Stimulated activated CD8-positive, alpha-beta memory T cell treated with anti-CD3 and anti-CD28 coated beads, Interleukin-15, amount 100 ng/mL, for 1 hour (primary cell): ENCODE measurements around the gene CLDND2.

Experiments
- DNase-seq: peaks from one replicate; pipeline ENCODE4 v3.0.0-alpha.2; 2020; ENCODE audit warnings: low read depth

CLDND2 gene

DNA sequence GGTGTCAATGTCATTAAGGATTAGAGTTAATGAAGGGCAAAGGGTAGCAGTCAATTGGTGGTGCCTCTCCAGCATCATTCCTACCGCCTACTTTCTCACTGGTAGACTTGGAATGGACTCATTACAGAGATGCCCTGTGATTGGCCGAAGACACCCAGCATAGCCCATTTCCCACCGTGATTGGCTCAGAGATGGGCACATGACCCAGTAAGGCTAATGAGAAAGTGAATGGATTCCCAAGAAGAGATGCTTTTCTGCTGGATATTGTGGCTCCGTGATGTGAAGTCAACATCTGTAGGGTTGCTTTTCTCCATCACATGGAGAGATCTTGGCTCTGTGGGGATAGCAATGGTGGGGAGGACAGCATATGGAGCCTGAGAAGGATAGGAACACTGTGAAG, 38.4 kb downstream of the CLDND2 start:
- DNase-seq: no peak

DNA sequence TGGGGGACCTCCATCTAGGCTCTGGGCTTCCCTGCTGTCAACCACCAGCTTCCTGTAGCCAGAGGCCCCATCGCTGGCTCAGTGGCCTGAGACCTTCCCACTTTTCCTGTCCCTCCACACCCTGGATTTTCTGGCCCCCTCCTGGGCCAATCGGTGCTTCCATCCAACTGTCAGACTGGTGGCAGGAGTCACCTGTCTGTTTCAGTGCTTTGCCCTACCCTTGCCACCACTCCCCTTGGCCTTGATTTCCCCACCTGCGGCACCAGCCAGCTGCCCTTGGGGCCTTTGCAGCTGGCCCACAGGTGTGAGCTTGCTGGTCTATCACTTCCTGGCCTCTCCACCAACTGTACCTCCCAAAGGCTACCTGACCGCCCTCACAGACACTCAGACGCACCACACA, 39.4 kb downstream of the CLDND2 start:
- no peak for DNase-seq

DNA sequence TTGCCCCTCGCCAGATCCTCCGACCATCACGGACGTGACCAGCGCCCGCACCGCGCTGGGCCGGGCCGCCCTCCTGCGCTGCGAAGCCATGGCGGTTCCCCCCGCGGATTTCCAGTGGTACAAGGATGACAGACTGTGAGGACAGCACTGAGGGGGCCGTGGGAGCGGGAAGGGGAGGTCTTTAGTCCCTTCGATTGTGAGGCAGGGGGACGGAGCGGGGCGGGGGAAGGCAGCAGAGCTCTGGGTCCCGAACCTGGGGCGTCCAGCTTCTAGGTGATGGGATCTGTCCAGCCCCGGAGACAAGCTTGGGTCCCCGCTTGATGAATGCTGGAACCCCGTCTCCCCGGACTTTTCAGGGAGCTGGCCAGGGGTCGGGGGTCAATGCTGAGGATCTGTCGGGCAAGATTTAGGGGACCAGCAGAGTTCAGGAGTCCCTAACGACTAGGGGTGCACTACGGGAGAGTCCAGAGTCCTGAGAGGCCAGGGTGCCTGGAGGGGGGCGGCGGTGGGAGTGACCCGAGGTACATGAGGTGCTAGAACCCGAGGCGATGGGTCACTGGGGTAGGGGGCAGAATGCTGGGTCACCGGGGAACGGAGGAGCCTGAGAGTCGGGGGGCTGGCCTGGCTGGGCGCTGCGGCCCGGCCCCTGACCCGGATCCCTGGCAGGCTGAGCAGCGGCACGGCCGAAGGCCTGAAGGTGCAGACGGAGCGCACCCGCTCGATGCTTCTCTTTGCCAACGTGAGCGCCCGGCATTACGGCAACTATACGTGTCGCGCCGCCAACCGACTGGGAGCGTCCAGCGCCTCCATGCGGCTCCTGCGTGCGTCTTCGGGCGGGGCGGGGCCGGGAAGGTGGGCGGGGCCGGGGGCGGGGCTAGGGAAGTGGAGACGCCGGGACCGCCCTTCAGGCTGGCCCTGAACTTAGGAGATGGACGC, 41.5 kb downstream of the CLDND2 start:
- no peak for DNase-seq

DNA sequence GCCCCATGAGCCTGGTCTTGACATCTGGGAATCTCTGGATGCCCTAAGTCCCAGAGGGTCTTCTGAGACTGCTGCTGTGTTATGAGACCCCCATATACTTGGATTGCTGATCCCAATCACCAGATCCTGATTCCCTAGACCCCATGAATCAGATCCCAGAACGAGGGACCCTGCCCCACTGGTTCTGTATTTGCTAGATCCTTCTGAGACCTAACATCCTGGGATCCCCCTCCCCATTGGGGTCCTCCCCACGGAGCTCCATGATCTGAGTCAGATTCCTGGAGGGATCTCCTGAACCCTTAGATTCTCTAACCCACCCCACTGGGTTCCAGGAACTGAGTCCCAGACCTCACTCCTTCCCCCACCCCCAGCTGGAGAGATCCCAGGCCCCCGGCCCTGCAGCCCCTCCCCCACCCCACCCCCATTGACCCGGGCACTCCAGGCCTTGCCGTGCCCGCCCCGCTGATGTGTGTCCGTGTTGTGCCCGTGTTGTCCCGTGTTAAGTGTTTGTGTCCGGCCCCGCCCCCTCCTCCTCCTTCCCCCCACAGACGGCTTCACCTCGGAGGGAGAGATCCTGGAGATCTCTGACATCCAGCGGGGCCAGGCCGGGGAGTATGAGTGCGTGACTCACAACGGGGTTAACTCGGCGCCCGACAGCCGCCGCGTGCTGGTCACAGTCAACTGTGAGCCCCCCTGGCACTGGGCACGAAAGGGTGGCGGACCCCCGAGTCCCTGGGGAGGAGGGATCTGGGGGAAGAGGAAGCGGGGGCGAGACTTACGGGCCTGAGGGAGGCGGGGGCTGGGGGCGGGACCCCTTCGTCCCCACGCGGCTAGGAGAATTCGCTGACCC, 42.4 kb downstream of the CLDND2 start:
- DNase-seq: no peak

DNA sequence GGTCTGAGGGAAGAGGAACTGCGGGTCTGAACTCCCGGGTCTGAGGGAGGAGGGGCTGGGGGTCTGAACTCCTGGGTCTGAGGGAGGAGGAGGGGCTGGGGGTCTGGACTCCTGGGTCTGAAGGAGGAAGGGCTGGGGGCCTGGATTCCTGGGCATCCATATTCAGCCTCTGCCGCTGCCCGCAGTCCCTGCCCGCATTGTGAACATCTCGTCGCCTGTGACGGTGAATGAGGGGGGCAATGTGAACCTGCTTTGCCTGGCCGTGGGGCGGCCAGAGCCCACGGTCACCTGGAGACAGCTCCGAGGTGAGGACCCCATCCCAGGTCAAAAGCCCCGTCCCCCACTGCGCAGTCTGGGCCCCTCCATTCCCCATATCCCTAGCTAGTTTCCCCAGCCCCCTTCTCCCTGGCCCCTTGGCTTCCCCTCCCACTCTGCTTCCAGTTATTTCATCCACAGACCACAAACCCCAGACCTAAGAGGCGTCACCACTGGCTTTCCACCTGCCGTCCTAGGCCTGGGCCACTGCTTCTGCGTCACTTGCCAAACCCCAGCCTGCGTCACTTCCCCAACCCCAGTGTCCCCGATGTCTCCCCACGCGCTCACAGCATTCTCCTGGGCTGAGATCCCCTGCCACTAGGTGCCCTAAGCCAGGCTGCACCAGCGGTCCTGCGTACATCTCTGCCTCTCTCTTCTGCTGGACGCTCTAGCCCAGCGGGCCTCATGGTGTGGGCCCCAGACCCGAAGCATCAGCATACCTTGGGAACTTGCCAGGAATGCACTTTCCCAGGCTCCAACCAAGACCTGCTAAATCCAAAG, 43.4 kb downstream of the CLDND2 start:
- no peak for DNase-seq

DNA sequence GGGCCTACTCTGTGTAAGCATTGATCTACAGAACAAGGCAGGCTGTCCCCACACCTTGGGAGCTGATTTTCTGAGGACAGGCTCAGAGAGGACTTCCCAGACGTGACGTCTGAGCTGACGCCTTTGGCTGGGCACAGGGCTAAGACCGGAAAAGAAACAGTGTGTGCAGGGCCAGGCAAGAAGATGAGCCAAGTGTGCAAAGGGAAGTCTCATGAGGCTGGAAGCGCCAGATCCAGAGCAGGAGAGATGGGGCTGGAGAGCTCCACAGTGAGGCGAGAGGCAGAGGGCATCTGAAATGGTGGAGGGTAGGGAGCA, 44.7 kb downstream of the CLDND2 start:
- no peak for DNase-seq

DNA sequence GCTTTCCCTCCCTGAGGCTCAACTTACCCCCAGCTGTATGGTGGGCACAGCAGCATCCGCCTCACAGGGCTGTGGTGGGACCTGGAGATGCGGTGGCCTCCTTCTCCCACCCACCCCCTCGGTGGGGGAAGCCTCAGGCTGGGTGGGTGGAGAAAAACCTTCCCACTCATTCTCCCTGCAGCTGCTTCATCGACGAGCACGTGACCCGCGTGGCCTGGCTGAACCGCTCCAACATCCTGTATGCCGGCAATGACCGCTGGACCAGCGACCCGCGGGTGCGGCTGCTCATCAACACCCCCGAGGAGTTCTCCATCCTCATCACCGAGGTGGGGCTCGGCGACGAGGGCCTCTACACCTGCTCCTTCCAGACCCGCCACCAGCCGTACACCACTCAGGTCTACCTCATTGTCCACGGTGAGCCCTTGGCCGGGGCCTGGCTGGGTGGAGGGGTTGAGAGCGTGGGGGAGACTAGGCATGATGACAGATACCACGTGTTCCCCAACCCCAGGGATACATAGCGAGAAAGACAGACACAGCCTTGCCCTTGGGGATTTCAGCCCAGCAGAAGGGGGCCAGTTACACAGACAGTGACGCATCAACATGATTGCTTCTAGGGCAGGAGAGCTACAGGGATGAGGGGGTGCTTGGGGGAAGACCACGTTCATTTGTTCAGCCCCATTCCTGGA, 45.2 kb downstream of the CLDND2 start:
- DNase-seq: no peak

DNA sequence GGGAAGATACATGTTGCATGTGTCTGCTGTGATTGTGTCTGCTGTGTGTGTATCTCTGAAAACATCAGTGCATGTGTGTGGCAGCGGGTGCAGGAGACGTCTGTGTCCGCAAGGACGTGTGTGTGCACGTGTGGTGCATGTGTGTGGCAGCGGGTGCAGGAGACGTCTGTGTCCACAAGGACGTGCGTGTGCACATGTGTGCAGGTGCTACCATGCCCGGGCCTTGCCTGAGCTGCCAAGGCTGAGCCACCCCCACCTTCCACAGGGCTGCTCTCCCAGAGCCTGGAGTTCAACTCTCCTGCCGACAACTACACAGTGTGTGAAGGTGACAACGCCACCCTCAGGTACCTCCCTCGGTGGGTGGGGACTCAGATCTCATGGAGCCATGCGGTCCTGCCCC, 47.0 kb downstream of the CLDND2 start:
- no peak for DNase-seq

DNA sequence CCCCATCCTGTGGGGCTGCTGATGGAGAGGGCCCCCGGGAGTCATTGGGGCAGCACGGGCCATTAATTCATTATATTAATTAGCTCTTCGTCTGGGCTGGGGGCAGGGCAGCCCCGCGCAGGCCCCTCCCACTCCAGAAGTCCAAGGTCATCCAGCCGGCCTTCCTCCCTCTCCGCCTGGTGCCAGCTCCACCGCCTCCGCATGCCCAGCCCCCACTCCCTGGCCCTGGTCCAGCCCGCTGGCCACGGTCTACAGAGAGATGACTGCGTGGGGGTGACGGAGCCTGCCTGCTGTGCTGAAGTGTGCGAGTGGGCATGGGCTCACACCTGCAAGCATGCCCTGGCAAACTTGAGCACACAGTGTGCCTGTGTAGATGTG, 48.5 kb downstream of the CLDND2 start:
- DNase-seq: no peak

DNA sequence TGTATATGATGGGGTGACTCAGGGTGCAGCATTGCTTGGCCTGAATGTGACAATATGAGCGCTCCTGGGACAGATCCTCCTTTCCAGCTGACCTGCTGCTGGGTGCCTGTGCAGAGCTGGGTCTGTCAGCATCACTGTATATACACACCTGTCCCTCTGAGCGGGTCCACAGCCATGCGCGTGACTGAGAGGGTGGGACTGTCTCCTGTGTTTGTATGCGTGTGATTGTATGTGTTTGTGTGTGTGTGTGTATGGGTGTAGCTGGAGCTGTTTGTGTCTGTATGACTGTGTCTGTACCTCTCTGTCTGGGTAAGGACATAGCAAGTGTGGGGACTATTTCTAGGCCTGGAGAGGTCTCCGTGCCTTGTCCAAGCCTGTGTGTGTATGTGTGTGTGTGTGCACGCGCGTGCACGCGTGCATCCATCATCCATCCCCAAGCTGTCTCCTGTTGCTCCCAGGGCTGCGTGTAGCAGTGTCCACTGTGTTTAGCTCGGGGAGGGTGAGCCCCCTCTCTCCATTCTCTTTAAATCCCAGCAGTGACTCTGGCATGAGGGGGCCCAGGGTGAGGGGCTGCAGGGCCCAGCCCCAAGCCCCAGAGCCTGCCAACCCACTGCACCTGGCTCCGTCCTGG, 49.0 kb downstream of the CLDND2 start:
- no peak for DNase-seq

DNA sequence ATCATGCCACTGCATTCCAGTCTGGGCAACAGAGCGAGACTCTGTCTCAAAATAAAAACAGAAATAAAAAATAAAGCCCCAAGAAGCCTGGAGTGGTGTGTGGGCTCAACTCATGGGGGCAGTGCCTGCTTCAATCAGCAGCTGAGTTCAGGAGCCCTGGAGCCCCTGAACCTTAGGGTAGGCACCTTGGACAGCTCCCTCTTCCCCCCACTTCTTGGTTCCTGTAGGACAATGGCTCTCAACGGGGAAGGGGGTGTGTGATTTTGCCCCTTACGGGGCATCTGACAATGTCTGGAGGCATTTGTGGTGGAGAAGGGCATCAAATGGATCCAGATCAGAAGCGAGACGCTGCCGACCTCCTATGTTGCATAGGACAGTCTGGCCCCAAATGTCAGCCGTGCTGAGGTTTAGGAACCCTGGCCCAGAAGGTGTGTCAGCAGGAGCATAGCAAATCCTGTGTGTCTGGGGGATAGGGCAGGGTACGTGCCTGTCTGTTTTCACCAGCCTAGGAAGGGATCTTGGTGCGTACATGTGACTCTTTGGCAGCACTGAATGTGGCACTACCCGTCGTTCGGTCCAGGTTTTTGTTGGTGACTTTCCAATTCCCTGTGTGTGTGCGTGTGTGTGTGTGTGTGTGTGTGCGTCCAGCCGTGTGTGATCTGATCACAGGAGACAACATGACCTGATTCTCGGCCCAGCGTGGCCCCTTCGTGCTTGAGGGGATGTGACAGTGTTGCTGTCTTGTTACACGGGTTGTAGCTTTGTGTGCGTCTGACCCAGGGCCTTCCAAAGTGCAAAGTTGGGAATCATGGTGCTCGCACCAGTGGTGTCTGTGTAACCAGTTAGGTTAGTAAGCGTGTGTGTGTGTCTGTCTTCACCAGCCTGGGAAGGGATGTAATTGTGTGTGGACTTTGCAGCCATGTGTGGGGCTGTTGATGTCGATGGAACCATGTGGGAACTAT, 49.8 kb downstream of the CLDND2 start:
- no peak for DNase-seq

DNA sequence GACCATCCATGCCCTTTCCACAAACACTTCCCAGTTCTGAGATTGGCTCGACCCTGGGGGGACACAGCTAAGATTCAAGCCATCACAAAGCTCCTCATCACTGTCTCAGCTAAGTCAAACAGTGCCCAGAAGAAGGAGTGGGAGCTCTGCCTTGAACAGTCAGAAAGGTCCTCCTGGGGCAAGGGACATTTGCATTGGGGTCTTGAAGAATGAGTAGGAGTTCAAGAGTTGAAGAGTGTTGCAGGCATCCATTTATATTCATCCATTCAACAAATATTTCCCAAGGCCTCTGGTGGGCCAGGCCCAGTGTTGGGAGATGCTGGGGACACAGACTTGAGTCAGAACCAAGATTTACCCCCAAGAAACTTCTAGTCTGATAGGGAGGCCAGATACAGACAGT, 50.8 kb downstream of the CLDND2 start:
- no peak for DNase-seq

DNA sequence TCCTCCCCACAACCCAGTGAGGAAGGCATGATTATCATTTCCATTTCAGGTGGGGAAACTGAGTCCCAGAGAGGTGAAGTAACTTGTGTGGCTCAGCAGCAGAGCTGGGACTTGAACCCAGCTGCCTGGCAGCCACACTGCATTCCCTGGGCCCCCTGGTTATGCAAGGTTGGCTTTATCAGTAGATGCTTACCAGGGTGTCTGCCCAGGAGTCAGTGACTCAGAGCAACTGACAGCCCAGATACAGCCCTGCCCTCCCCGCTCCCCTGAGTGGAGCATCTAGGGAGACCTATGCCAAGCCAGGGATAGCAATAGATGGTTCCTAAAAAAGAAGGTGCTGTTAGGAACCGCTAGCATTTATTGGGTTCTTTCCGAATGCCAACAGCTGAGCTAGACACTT, 51.4 kb downstream of the CLDND2 start:
- DNase-seq: no peak
